Activated naive CD4-positive, alpha-beta T cell treated with anti-CD3 and anti-CD28 coated beads, Interleukin-2, amount 10 ng/mL, durations not matched to agents 7 days and 5 days (primary cell): ENCODE measurements around the gene GIPR.
"Not testable (repeated sequence)": the region's sequence is repeated elsewhere in the genome, so short reads cannot be mapped to it uniquely, and the experiment has no call there.

Experiments
- CTCF ChIA-PET: fragments of 350-600 bp; sonication (Branson Sonifier 250); formaldehyde crosslinking; loops from one replicate; lab custom pipeline; 2021; ENCODE audit warnings: antibody characterized with exemption; lab: Charles Lee
- DNase-seq: peaks from one replicate; pipeline ENCODE4 v3.0.0-alpha.2; 2020
- H3K27ac Mint-ChIP-seq: one replicate; pipeline ENCODE4 v1.8.0; 2021; ENCODE audit warnings: mild to moderate bottlenecking, moderate library complexity, mixed read lengths
- H3K27me3 Mint-ChIP-seq: one replicate; pipeline ENCODE4 v1.8.0; 2021; ENCODE audit warnings: mild to moderate bottlenecking, mixed read lengths
- H3K36me3 Mint-ChIP-seq: one replicate; pipeline ENCODE4 v1.8.0; 2021; ENCODE audit warnings: mixed read lengths
- H3K4me1 Mint-ChIP-seq: one replicate; pipeline ENCODE4 v1.8.0; 2021; ENCODE audit warnings: mixed read lengths
- H3K4me3 Mint-ChIP-seq: one replicate; pipeline ENCODE4 v1.8.0; 2021; ENCODE audit warnings: mild to moderate bottlenecking, moderate library complexity, mixed read lengths
- H3K9me3 Mint-ChIP-seq: one replicate; pipeline ENCODE4 v1.8.0; 2021; ENCODE audit warnings: mixed read lengths

Gene GIPR

GRCh38 chr19:45659096-45659729 is 8.8 kb upstream of the GIPR start:
- H3K9me3 Mint-ChIP-seq, result no peaks in the 10 kb centered on the region
- CTCF ChIA-PET, result no interaction called here
- H3K27me3 Mint-ChIP-seq, result peaks cover 45% of the 10 kb centered on the region
- no peak overlapping the region for H3K27ac Mint-ChIP-seq
- DNase-seq, result no peak
- H3K4me3 Mint-ChIP-seq, result no peak overlapping the region
- H3K4me1 Mint-ChIP-seq, result peaks cover 5% of the 10 kb centered on the region
- H3K36me3 Mint-ChIP-seq, result no peaks in the 10 kb centered on the region

GRCh38 chr19:45660636-45661035 is 7.4 kb upstream of the GIPR start:
- H3K9me3 Mint-ChIP-seq, result no peaks in the 10 kb centered on the region
- no peak overlapping the region for H3K4me3 Mint-ChIP-seq
- H3K27ac Mint-ChIP-seq, result peak overlapping the region; percentile 1

GRCh38 chr19:45663800-45664199 is 4.2 kb upstream of the GIPR start:
- CTCF ChIA-PET, result interaction anchor here (0.7 kb wide), 1 partner anchor 138 kb away, joined by 3 read pairs; no protein-coding TSS in a partner anchor
- Mint-ChIP-seq H3K27me3 (peaks cover 53% of the 10 kb centered on the region), H3K9me3 (no peaks in the 10 kb centered on the region), H3K27ac (no peak overlapping the region), H3K4me3 (no peak overlapping the region), H3K36me3 (no peaks in the 10 kb centered on the region), H3K4me1 (peaks cover 26% of the 10 kb centered on the region)
- no peak for DNase-seq

More at GRCh38 chr19:45660636-45661035, 7.4 kb upstream of the GIPR start:
- Mint-ChIP-seq H3K27me3 (peaks cover 48% of the 10 kb centered on the region), H3K4me1 (peaks cover 11% of the 10 kb centered on the region), H3K36me3 (no peaks in the 10 kb centered on the region)
- no peak for DNase-seq
- CTCF ChIA-PET, result no interaction called here

GRCh38 chr19:45664575-45664974 is 3.4 kb upstream of the GIPR start:
- peaks cover 33% of the 10 kb centered on the region for H3K4me1 Mint-ChIP-seq
- H3K4me3 Mint-ChIP-seq, result no peak overlapping the region
- DNase-seq, result no peak
- H3K27me3 Mint-ChIP-seq, result peaks cover 54% of the 10 kb centered on the region
- H3K9me3 Mint-ChIP-seq, result no peaks in the 10 kb centered on the region
- no peaks in the 10 kb centered on the region for H3K36me3 Mint-ChIP-seq
- no peak overlapping the region for H3K27ac Mint-ChIP-seq
- CTCF ChIA-PET, result no interaction called here

GRCh38 chr19:45668342-45668871 is 386 bp downstream of the GIPR start:
- Mint-ChIP-seq H3K4me1 (peaks cover 53% of the 10 kb centered on the region), H3K4me3 (peak overlapping the region; percentile 73), H3K36me3 (peaks cover 2% of the 10 kb centered on the region), H3K27me3 (peaks cover 62% of the 10 kb centered on the region), H3K9me3 (no peaks in the 10 kb centered on the region), H3K27ac (peak overlapping the region; percentile 60)
- CTCF ChIA-PET, result interaction anchor here (1.0 to 1.2 kb wide), 2 partner anchors 13 to 26 kb away, joined by 3 to 4 read pairs; no protein-coding TSS in a partner anchor
- DNase-seq, result peak; percentile 45

- Mint-ChIP-seq H3K4me1 (peaks cover 42% of the 10 kb centered on the region), H3K9me3 (no peaks in the 10 kb centered on the region), H3K27me3 (peaks cover 74% of the 10 kb centered on the region), H3K27ac (no peak overlapping the region), H3K36me3 (peaks cover 2% of the 10 kb centered on the region), H3K4me3 (peak overlapping the region; percentile 23)
- CTCF ChIA-PET, result interaction anchor here (1.0 to 2.0 kb wide), 3 partner anchors 11 to 29 kb away, joined by 3 to 12 read pairs (median 3); partner anchors contain the start of gene QPCTL
- peak; percentile 73 for DNase-seq
These were observed 2.8 kb downstream of the GIPR start for GRCh38 chr19:45670670-45671453.

GRCh38 chr19:45674946-45675345 is 6.9 kb downstream of the GIPR start:
- Mint-ChIP-seq H3K27me3 (peaks cover 81% of the 10 kb centered on the region), H3K9me3 (no peaks in the 10 kb centered on the region), H3K4me3 (no peak overlapping the region), H3K36me3 (peaks cover 2% of the 10 kb centered on the region), H3K27ac (no peak overlapping the region), H3K4me1 (peaks cover 35% of the 10 kb centered on the region)
- CTCF ChIA-PET, result no interaction called here
- DNase-seq, result no peak

GRCh38 chr19:45676851-45677263 is 8.8 kb downstream of the GIPR start:
- peaks cover 28% of the 10 kb centered on the region for H3K4me1 Mint-ChIP-seq
- H3K36me3 Mint-ChIP-seq, result peaks cover under 1% of the 10 kb centered on the region
- H3K9me3 Mint-ChIP-seq, result no peaks in the 10 kb centered on the region
- H3K4me3 Mint-ChIP-seq, result peak overlapping the region; percentile 54
- no peak overlapping the region for H3K27ac Mint-ChIP-seq
- CTCF ChIA-PET, result interaction anchor here (0.6 to 4.7 kb wide), 4 partner anchors 10 to 588 kb away, joined by 3 to 35 read pairs (median 4); partner anchors contain the start of genes QPCTL and SNRPD2
- peak; percentile 68 for DNase-seq
- H3K27me3 Mint-ChIP-seq, result peaks cover 68% of the 10 kb centered on the region

GRCh38 chr19:45677351-45678230 is 9.6 kb downstream of the GIPR start:
- CTCF ChIA-PET, result interaction anchor here (0.6 to 4.7 kb wide), 6 partner anchors 9 to 588 kb away, joined by 3 to 35 read pairs (median 4); partner anchors contain the start of genes QPCTL and SNRPD2
- Mint-ChIP-seq H3K36me3 (peaks cover 1% of the 10 kb centered on the region), H3K4me3 (peak overlapping the region; percentile 76), H3K27ac (peak overlapping the region; percentile 67), H3K27me3 (peaks cover 64% of the 10 kb centered on the region), H3K4me1 (peaks cover 31% of the 10 kb centered on the region), H3K9me3 (no peaks in the 10 kb centered on the region)
- peak; percentile 91 for DNase-seq

- CTCF ChIA-PET, result interaction anchor here (0.6 to 4.7 kb wide), 7 partner anchors 10 to 260 kb away, joined by 3 to 35 read pairs (median 6); partner anchors contain the start of genes QPCTL and SNRPD2
- Mint-ChIP-seq H3K27me3 (peaks cover 30% of the 10 kb centered on the region), H3K36me3 (peaks cover 8% of the 10 kb centered on the region), H3K9me3 (no peaks in the 10 kb centered on the region), H3K4me1 (peaks cover 25% of the 10 kb centered on the region), H3K4me3 (peak overlapping the region; percentile 69), H3K27ac (peak overlapping the region; percentile 77)
- DNase-seq, result peak; percentile 91
These were observed 13.5 kb downstream of the GIPR start for GRCh38 chr19:45681391-45682015.

GRCh38 chr19:45682117-45682516 is 14.1 kb downstream of the GIPR start:
- CTCF ChIA-PET, result interaction anchor here (1.1 to 2.9 kb wide), 3 partner anchors 11 to 236 kb away, joined by 3 to 12 read pairs (median 4); no protein-coding TSS in a partner anchor
- no peak for DNase-seq
- peak overlapping the region; percentile 16 for H3K27ac Mint-ChIP-seq
- peaks cover 10% of the 10 kb centered on the region for H3K36me3 Mint-ChIP-seq
- H3K4me3 Mint-ChIP-seq, result no peak overlapping the region
- peaks cover 21% of the 10 kb centered on the region for H3K4me1 Mint-ChIP-seq
- H3K9me3 Mint-ChIP-seq, result no peaks in the 10 kb centered on the region
- peaks cover 24% of the 10 kb centered on the region for H3K27me3 Mint-ChIP-seq

- Mint-ChIP-seq H3K4me1 (peaks cover 14% of the 10 kb centered on the region), H3K4me3 (no peak overlapping the region), H3K9me3 (no peaks in the 10 kb centered on the region), H3K27me3 (peaks cover 16% of the 10 kb centered on the region), H3K27ac (no peak overlapping the region), H3K36me3 (peaks cover 13% of the 10 kb centered on the region)
- no peak for DNase-seq
- CTCF ChIA-PET, result interaction anchor here (0.9 to 2.9 kb wide), 4 partner anchors 9 to 168 kb away, joined by 4 to 12 read pairs (median 4); partner anchors contain the start of genes QPCTL and SNRPD2
These were observed 14.9 kb downstream of the GIPR start for GRCh38 chr19:45682908-45683307.

GRCh38 chr19:45685045-45685444 is 17.0 kb downstream of the GIPR start:
- H3K4me3 Mint-ChIP-seq, DNase-seq, H3K27ac Mint-ChIP-seq, H3K27me3 Mint-ChIP-seq, H3K9me3 Mint-ChIP-seq, CTCF ChIA-PET: not testable (repeated sequence)
- peaks cover 14% of the 10 kb centered on the region for H3K4me1 Mint-ChIP-seq
- H3K36me3 Mint-ChIP-seq, result peaks cover 22% of the 10 kb centered on the region
